K562 (cell line): ENCODE data around the gene GPATCH4. TPM values are rescaled to one million over a fixed set of nuclear protein-coding genes. Genes with fewer than 3 reads are reported as not detected.

Experiments
- ATAC-seq: fragments of 200-7000 bp; cut with Tn5 transposase; 3 replicates; pipeline ENCODE4 v1.9.1; 2020; ENCODE audit warnings: moderate library complexity
- BruUV-seq: library from RNA; stranded (reverse); fragments of 400-500 nt; replicated peaks from 2 replicates; lab custom pipeline; 2021; lab: Mats Ljungman, UMichigan
- CTCF ChIA-PET: fragments of 300-600 bp; formaldehyde crosslinking; extraction: SDS; loops from one replicate; lab custom pipeline; 2021; ENCODE audit warnings: low intra/inter-chr PET ratio; lab: Yijun Ruan, JAX
- POLR2A ChIA-PET: fragments of 300-600, 350-650 bp; sonication (Branson Sonifier 250); formaldehyde crosslinking; extraction: SDS; loops from one replicate; lab custom pipeline; 2021; ENCODE audit warnings: antibody characterized with exemption, inconsistent platforms; lab: Yijun Ruan, JAX
- DNase-seq, 4 experiments: peaks; one replicate each; pipeline versions ENCODE4 v3.0.0 to v3.0.0-alpha.2; 2011 to 2018; ENCODE audit warnings: low spot score in 3 of 4, mixed read lengths in 3 of 4; ENCODE audit errors: extremely low read depth in 1 of 4
- FAIRE-seq: peaks from 2 replicates; lab custom pipeline; 2011; peaks lifted over from hg19 to GRCh38; lab: Jason Lieb, UNC
- H2AFZ ChIP-seq: 2 replicates; pipeline ENCODE4 v1.6.0; 2011; ENCODE audit warnings: low read depth, low read length, control low read depth, inconsistent platforms
- H3K27ac ChIP-seq: fragments of 200-600 bp; 3 replicates; pipeline ENCODE4 v1.8.0; 2011; ENCODE audit warnings: low read depth, mild to moderate bottlenecking, control low read depth, inconsistent platforms, low read length, moderate library complexity, mixed read lengths; ENCODE audit errors: extremely low read depth
- H3K27me3 ChIP-seq, 2 experiments: fragments of 300-600 bp in 1 of 2; 2 replicates in 1 of 2; 3 replicates in 1 of 2; pipeline versions ENCODE4 v1.6.0 to v1.8.0; 2011; ENCODE audit warnings: inconsistent platforms in 2 of 2, low read length in 2 of 2, mild to moderate bottlenecking in 1 of 2, mixed read lengths in 1 of 2, moderate library complexity in 1 of 2; ENCODE audit not compliant: control insufficient read depth in 2 of 2, insufficient read depth in 2 of 2
- H3K36me3 ChIP-seq: fragments of 300-600 bp; 3 replicates; pipeline ENCODE4 v1.8.0; 2011; ENCODE audit warnings: mild to moderate bottlenecking, low read length, inconsistent platforms; ENCODE audit not compliant: control insufficient read depth, insufficient read depth
- H3K4me1 ChIP-seq, 2 experiments: fragments of 200-600 bp in 1 of 2; replicated peaks in 1 of 2; 2 replicates in 1 of 2; 3 replicates in 1 of 2; pipeline versions ENCODE4 v1.5.1 to v1.8.0; 2011; ENCODE audit warnings: inconsistent platforms in 2 of 2, low read length in 2 of 2, mild to moderate bottlenecking in 1 of 2, mixed read lengths in 1 of 2, moderate library complexity in 1 of 2; ENCODE audit not compliant: control insufficient read depth in 2 of 2, insufficient read depth in 2 of 2
- H3K4me2 ChIP-seq: 2 replicates; pipeline ENCODE4 v1.6.1; 2011; ENCODE audit warnings: low read length, control low read depth, inconsistent platforms, mixed read lengths; ENCODE audit not compliant: insufficient read depth
- H3K4me3 ChIP-seq: fragments of 200-600 bp; sonication (generic), shearing (Covaris generic); 2 replicates; pipeline ENCODE4 v1.5.1; 2016; ENCODE audit warnings: control low read depth, inconsistent platforms
- H3K79me2 ChIP-seq: fragments of 200-600 bp; 3 replicates; pipeline ENCODE4 v1.8.0; 2011; ENCODE audit warnings: low read length, inconsistent platforms; ENCODE audit not compliant: control insufficient read depth, insufficient read depth
- H3K9ac ChIP-seq, 2 experiments: 2 replicates each; pipeline versions ENCODE4 v1.6.0 to v1.6.1; 2011; ENCODE audit warnings: low read depth in 2 of 2, low read length in 2 of 2, control low read depth in 1 of 2, inconsistent platforms in 1 of 2, mild to moderate bottlenecking in 1 of 2, mixed read lengths in 1 of 2; ENCODE audit not compliant: insufficient read depth in 1 of 2
- H3K9me1 ChIP-seq: one replicate; pipeline ENCODE4 v1.6.0; 2011; ENCODE audit warnings: inconsistent platforms, mild to moderate bottlenecking, low read length, moderate library complexity; ENCODE audit not compliant: control insufficient read depth, insufficient read depth
- H3K9me3 ChIP-seq: replicated peaks from 2 replicates; pipeline ENCODE4 v1.5.1; 2011; ENCODE audit warnings: low read depth, low read length, inconsistent platforms; ENCODE audit not compliant: control insufficient read depth, insufficient read depth
- H4K20me1 ChIP-seq: replicated peaks from 2 replicates; pipeline ENCODE4 v1.6.1; 2011; ENCODE audit warnings: low read length, inconsistent platforms, mixed read lengths; ENCODE audit not compliant: control insufficient read depth, insufficient read depth
- CBX3 ChIP-seq, 2 experiments: IDR thresholded peaks; 1 replicate in 1 of 2; 2 replicates in 1 of 2; pipeline ENCODE4 v1.6.1; 2012; ENCODE audit warnings: inconsistent platforms in 2 of 2, low read length in 2 of 2, borderline replicate concordance in 1 of 2, control low read depth in 1 of 2
- CHD4 ChIP-seq: fragments of 200-600 bp; sonication (generic); IDR thresholded peaks from 3 replicates; pipeline ENCODE4 v1.6.1; 2012; ENCODE audit warnings: low read depth, mild to moderate bottlenecking, mixed read lengths, low read length, inconsistent platforms; ENCODE audit not compliant: insufficient read depth, insufficient replicate concordance, poor library complexity, severe bottlenecking
- ESRRA ChIP-seq: fragments of 450-650 bp; IDR thresholded peaks from 2 replicates; pipeline ENCODE4 v1.6.1; 2014; ENCODE audit warnings: low read depth, mild to moderate bottlenecking, moderate library complexity, borderline replicate concordance
- KAT8 ChIP-seq: fragments of 450-650 bp; IDR thresholded peaks from 2 replicates; pipeline ENCODE4 v1.6.1; 2016; ENCODE audit warnings: low read depth, mild to moderate bottlenecking
- KDM5B ChIP-seq: fragments of 200-600 bp; sonication (generic); IDR thresholded peaks from 2 replicates; pipeline ENCODE4 v1.6.1; 2012; ENCODE audit warnings: low read depth, mild to moderate bottlenecking, moderate library complexity, low read length, control low read depth, inconsistent platforms; ENCODE audit not compliant: insufficient replicate concordance
- NR2C1 ChIP-seq, 2 experiments: fragments of 450-650 bp; IDR thresholded peaks; 2 replicates each; pipeline ENCODE4 v1.6.1; 2017; ENCODE audit warnings: mild to moderate bottlenecking in 2 of 2, antibody characterized with exemption in 1 of 2, inconsistent platforms in 1 of 2, missing compliant biosample characterization in 1 of 2, missing genetic modification characterization in 1 of 2
- STAT5A ChIP-seq: IDR thresholded peaks from 2 replicates; pipeline ENCODE4 v1.6.1; 2012; ENCODE audit warnings: low read length, inconsistent platforms, borderline replicate concordance
- ZHX1 ChIP-seq: fragments of 150-350 bp; conservative IDR thresholded peaks from 2 replicates; pipeline ENCODE4 v1.6.1; 2014; ENCODE audit warnings: low read length
- ZNF324 ChIP-seq: fragments of 250-450 bp; sonication (Bioruptor Pico); IDR thresholded peaks from 2 replicates; pipeline ENCODE4 v1.4.0; 2020; ENCODE audit warnings: mild to moderate bottlenecking
- ZNF551 ChIP-seq: fragments of 250-450 bp; sonication (Bioruptor Pico); IDR thresholded peaks from 2 replicates; pipeline ENCODE4 v1.5.0; 2021; ENCODE audit warnings: mild to moderate bottlenecking, moderate library complexity
- WGBS: fragments of 100-300 bp; shearing (Covaris generic); methylation state at CpG from one replicate; pipeline ENCODE4 v1.1.6; 2016; ENCODE audit warnings: low coverage, mixed read lengths; ENCODE audit not compliant: insufficient coverage; ENCODE audit errors: missing lambda C conversion rate; 5-methylcytosine and 5-hydroxymethylcytosine counted together
- in situ Hi-C: fragments of 300-500 bp; cut with MboI; formaldehyde crosslinking; loops from 4 replicates; pipeline ENCODE4 v1.15.0; 2018; ENCODE audit warnings: inconsistent platforms, mixed read lengths
- intact Hi-C: fragments of 100-400 bp; cut with micrococcal nuclease; formaldehyde crosslinking; loops from 2 replicates; pipeline ENCODE4 v1.14.2; 2022
- polyA plus RNA-seq, 8 experiments: library from polyadenylated mRNA; depleted of rRNA in 4 of 8; stranded (reverse) in 5 of 8; unstranded in 3 of 8; fragments of >200 nt; fragmentation: Nextera tagmentation in 2 of 8; fragmentation: Illumina TruSeq in 1 of 8; extraction: Ambion mirVana in 2 of 8; extraction: Trizol in 1 of 8; gene quantifications; 2 replicates each; pipeline versions ENCODE4 v1.2.1 to v1.2.3, GENCODE V29; 2011 to 2014; ENCODE audit warnings: inconsistent platforms in 1 of 8, missing spikeins in 1 of 8
- total RNA-seq, 7 experiments: library from RNA; depleted of rRNA in 6 of 7; stranded (reverse); fragments of >200 nt in 6 of 7; fragmentation: Illumina TruSeq in 2 of 7; extraction: Trizol in 2 of 7; gene quantifications; 2 replicates each; pipeline versions ENCODE4 v1.2.1 to v1.2.3, GENCODE V29; 2011 to 2021; ENCODE audit warnings: low replicate concordance in 1 of 7

GPATCH4 gene
- total and polyA plus RNA-seq, 9 of the 15 experiments (the other 6 are each of a cell fraction or from before 2014, with no cell fraction given): 43.7 to 105 (median 76.5) TPM

GRCh38 chr1:156590326-156591180 lies 10.7 kb downstream of the GPATCH4 start:
- Histone ChIP-seq H3K79me2 (peaks cover 21% of the 10 kb centered on the region), H3K36me3 (peaks cover 35% of the 10 kb centered on the region), H3K27ac (peak overlapping the region; percentile 92), H3K9me3 (no peaks in the 10 kb centered on the region), H3K27me3 (no peaks in the 10 kb centered on the region), H4K20me1 (no peaks in the 10 kb centered on the region), H3K4me1 (peaks cover 7 to 15% of the 10 kb centered on the region in 2 experiments; a peak in 4 of 5 replicates), H3K9me1 (no peaks in the 10 kb centered on the region), H3K9ac (peak overlapping the region; percentile 88 to 93; a peak in 2 of 4 replicates), H2AFZ (peak overlapping the region; percentile 95), H3K4me3 (peak overlapping the region; percentile 88), H3K4me2 (peak overlapping the region; percentile 96)
- intact Hi-C loops: no loop called here
- POLR2A ChIA-PET: interaction anchor here (0.7 to 2.6 kb wide), 9 partner anchors 8 to 1607 kb away, joined by 3 to 16 read pairs (median 3); partner anchors contain the start of genes FLAD1, GPATCH4 and TTC24
- CTCF ChIA-PET: interaction anchor here (0.6 kb wide), 1 partner anchor 141 kb away, joined by 3 read pairs; no protein-coding TSS in a partner anchor
- no peak for FAIRE-seq
- no peak for DNase-seq
- peak; percentile 1; the same call in 1 of the 3 replicates for ATAC-seq
- WGBS: 48% methylated on average over 10 of the region's 10 CpGs
- BruUV-seq: no TSS peak
- in situ Hi-C loops: no loop called here
- no peak for TF ChIP-seq CBX3 (IDR thresholded peaks at IDR 0.05; ENCODE audit: borderline replicate concordance in 1 of 2, low read length in 2 of 2)
- TF ChIP-seq ZHX1: no peak
- TF ChIP-seq KAT8: no peak
- TF ChIP-seq STAT5A: no peak
- no peak for TF ChIP-seq NR2C1 (IDR thresholded peaks at IDR 0.05)
- TF ChIP-seq NR2C1 (tag; IDR thresholded peaks at IDR 0.05): no peak
- TF ChIP-seq ESRRA: no peak
- TF ChIP-seq ZNF551: no peak
- TF ChIP-seq KDM5B: peak; percentile 50
- TF ChIP-seq CHD4: no peak
- TF ChIP-seq ZNF324: no peak
